HEK293 (cell line): ENCODE results near the gene ITSN2.

Source experiments
- CTCF ChIA-PET: fragments of 350-600 bp; formaldehyde crosslinking; extraction: SDS; loops from one replicate; lab custom pipeline; 2021; ENCODE audit warnings: antibody characterized with exemption; lab: Yijun Ruan, JAX
- POLR2A ChIA-PET: fragments of 300-600 bp; formaldehyde crosslinking; extraction: SDS; loops from one replicate; lab custom pipeline; 2020; ENCODE audit warnings: antibody characterized with exemption, inconsistent platforms; lab: Yijun Ruan, JAX
- H3K27ac ChIP-seq: fragments of 200-500 bp; sonication (Bioruptor generic); 2 replicates; pipeline ENCODE4 v1.5.1; 2014; ENCODE audit warnings: low read depth, low read length, control low read depth, inconsistent platforms; ENCODE audit errors: extremely low read depth
- H3K36me3 ChIP-seq, 2 experiments: fragments of 200-500 bp in 1 of 2; sonication (Bioruptor generic) in 1 of 2; 1 replicate in 1 of 2; 2 replicates in 1 of 2; pipeline ENCODE4 v1.5.1; 2014 to 2017; ENCODE audit warnings: inconsistent platforms in 2 of 2, low read length in 2 of 2; ENCODE audit not compliant: control insufficient read depth in 2 of 2, insufficient read depth in 1 of 2
- H3K4me1 ChIP-seq: fragments of 200-500 bp; sonication (Bioruptor generic); 2 replicates; pipeline ENCODE4 v1.5.1; 2014; ENCODE audit warnings: mild to moderate bottlenecking, low read length, inconsistent platforms; ENCODE audit not compliant: control insufficient read depth, insufficient read depth
- H3K4me3 ChIP-seq: 2 replicates; pipeline ENCODE4 v1.5.1; 2011; ENCODE audit warnings: low read depth, mild to moderate bottlenecking, control low read depth, low read length, moderate library complexity
- H3K9me3 ChIP-seq: fragments of 200-500 bp; sonication (Bioruptor generic); 2 replicates; pipeline ENCODE4 v1.5.1; 2014; ENCODE audit warnings: low read depth, low read length, inconsistent platforms; ENCODE audit not compliant: control insufficient read depth, insufficient read depth
- GLI2 ChIP-seq: fragments of 450-650 bp; formaldehyde crosslinking; IDR thresholded peaks from 2 replicates; pipeline ENCODE4; 2017; ENCODE audit warnings: missing biosample characterization, missing genetic modification characterization, low read depth, borderline replicate concordance
- MZF1 ChIP-seq: fragments of 450-650 bp; formaldehyde crosslinking; IDR thresholded peaks from 2 replicates; pipeline ENCODE4 v1.5.1; 2017; ENCODE audit warnings: missing biosample characterization, missing genetic modification characterization, borderline replicate concordance
- SCRT2 ChIP-seq: fragments of 450-650 bp; formaldehyde crosslinking; IDR thresholded peaks from 2 replicates; pipeline ENCODE4 v1.5.1; 2016; ENCODE audit warnings: missing biosample characterization, missing genetic modification characterization
- TRIM28 ChIP-seq: IDR thresholded peaks from 2 replicates; pipeline ENCODE4 v1.6.1; 2011; ENCODE audit warnings: low read length, control low read depth, borderline replicate concordance
- ZNF10 ChIP-seq: fragments of 450-650 bp; formaldehyde crosslinking; IDR thresholded peaks from 2 replicates; pipeline ENCODE4 v1.5.1; 2017; ENCODE audit warnings: missing biosample characterization, missing genetic modification characterization
- ZNF133 ChIP-seq: fragments of 450-650 bp; formaldehyde crosslinking; IDR thresholded peaks from 2 replicates; pipeline ENCODE4 v1.5.1; 2016; ENCODE audit warnings: missing biosample characterization, missing genetic modification characterization
- ZNF184 ChIP-seq: fragments of 450-650 bp; IDR thresholded peaks from 2 replicates; pipeline ENCODE4 v1.5.1; 2018; ENCODE audit warnings: missing biosample characterization, mild to moderate bottlenecking, missing genetic modification characterization
- ZNF274 ChIP-seq, 2 experiments: fragments of 200-500 bp in 1 of 2; fragments of 450-650 bp in 1 of 2; sonication (Bioruptor generic) in 1 of 2; formaldehyde crosslinking in 1 of 2; IDR thresholded peaks; 2 replicates each; pipeline versions ENCODE4 v1.5.1 to v1.6.1; 2014 to 2016; ENCODE audit warnings: borderline replicate concordance in 1 of 2, inconsistent platforms in 1 of 2, low read length in 1 of 2, missing biosample characterization in 1 of 2, missing genetic modification characterization in 1 of 2
- ZNF292 ChIP-seq: fragments of 450-650 bp; formaldehyde crosslinking; IDR thresholded peaks from 2 replicates; pipeline ENCODE4 v1.5.1; 2016; ENCODE audit warnings: low read depth, missing biosample characterization, missing genetic modification characterization, borderline replicate concordance
- ZNF433 ChIP-seq: fragments of 450-650 bp; formaldehyde crosslinking; IDR thresholded peaks from 2 replicates; pipeline ENCODE4 v1.5.1; 2016; ENCODE audit warnings: missing biosample characterization, missing genetic modification characterization, low read depth
- ZNF501 ChIP-seq: fragments of 450-650 bp; formaldehyde crosslinking; IDR thresholded peaks from 2 replicates; pipeline ENCODE4 v1.5.1; 2016; ENCODE audit warnings: missing biosample characterization, missing genetic modification characterization
- ZNF555 ChIP-seq: fragments of 450-650 bp; formaldehyde crosslinking; conservative IDR thresholded peaks from 2 replicates; pipeline ENCODE4 v1.5.1; 2017; ENCODE audit warnings: missing biosample characterization, mild to moderate bottlenecking, missing genetic modification characterization, inconsistent platforms
- ZNF596 ChIP-seq: fragments of 450-650 bp; IDR thresholded peaks from 2 replicates; pipeline ENCODE4 v1.5.0; 2018; ENCODE audit warnings: missing biosample characterization, mild to moderate bottlenecking, missing genetic modification characterization, moderate library complexity
- ZNF658 ChIP-seq: fragments of 450-650 bp; formaldehyde crosslinking; IDR thresholded peaks from 2 replicates; pipeline ENCODE4; 2016; ENCODE audit warnings: missing biosample characterization, missing genetic modification characterization
- ZNF768 ChIP-seq: fragments of 450-650 bp; formaldehyde crosslinking; IDR thresholded peaks from 2 replicates; pipeline ENCODE4 v1.5.1; 2018; ENCODE audit warnings: missing biosample characterization, mild to moderate bottlenecking, missing genetic modification characterization
- ZSCAN23 ChIP-seq: fragments of 450-650 bp; formaldehyde crosslinking; IDR thresholded peaks from 2 replicates; pipeline ENCODE4 v1.5.1; 2016; ENCODE audit warnings: missing biosample characterization, missing genetic modification characterization
- TF ChIP-seq, protein P1 (sequence below): fragments of 450-650 bp; formaldehyde crosslinking; IDR thresholded peaks from 2 replicates; pipeline ENCODE4 v1.5.1; 2016; ENCODE audit warnings: missing biosample characterization, missing genetic modification characterization
- TF ChIP-seq, protein P2 (sequence below): fragments of 450-650 bp; formaldehyde crosslinking; IDR thresholded peaks from 2 replicates; pipeline ENCODE4 v1.5.1; 2017; ENCODE audit warnings: missing biosample characterization, missing genetic modification characterization
- TF ChIP-seq, protein P3 (sequence below): fragments of 450-650 bp; formaldehyde crosslinking; IDR thresholded peaks from 2 replicates; pipeline ENCODE4 v1.5.1; 2016; ENCODE audit warnings: missing biosample characterization, missing genetic modification characterization

The ITSN2 gene

DNA sequence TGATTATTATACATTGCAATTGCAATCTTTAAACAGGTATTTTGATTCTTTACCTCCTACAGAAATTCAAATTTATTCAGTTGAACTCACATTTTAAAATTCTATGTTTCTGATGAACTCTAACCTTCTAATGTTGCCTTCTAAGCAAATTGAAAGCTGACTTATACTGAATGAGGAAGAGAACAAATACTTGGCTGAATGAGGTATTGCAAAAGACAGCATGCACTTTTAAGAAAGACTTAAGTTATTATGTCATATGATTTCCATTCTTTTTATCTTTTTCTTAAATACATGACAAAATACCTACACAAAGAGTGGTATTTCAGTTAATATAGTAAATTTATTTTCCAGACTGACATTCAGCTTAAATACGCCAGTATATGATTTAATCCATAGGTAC, 120.8 kb downstream of the ITSN2 start:
- Histone ChIP-seq H3K4me1 (peaks cover 4% of the 10 kb centered on the region), H3K4me3 (no peak overlapping the region), H3K9me3 (no peaks in the 10 kb centered on the region), H3K36me3 (peaks cover 0 to 3% of the 10 kb centered on the region in 2 experiments; a peak in 1 of 3 replicates), H3K27ac (no peak overlapping the region)
- POLR2A ChIA-PET, result no interaction called here
- TF ChIP-seq ZNF555 (tag by site-specific recombination) (no peak), TRIM28 (no peak), ZNF184 (tag by site-specific recombination) (no peak), ZNF292 (no peak), ZNF501 (tag by site-specific recombination) (no peak), ZNF274 (IDR thresholded peaks at IDR 0.05; ENCODE audit: low read length) (no peak), ZNF274 (tag by site-specific recombination; IDR thresholded peaks at IDR 0.05; ENCODE audit: borderline replicate concordance) (no peak), SCRT2 (tag by site-specific recombination) (no peak), MZF1 (tag by site-specific recombination) (no peak), ZNF433 (tag by site-specific recombination) (no peak), ZNF768 (no peak), ZNF596 (tag by site-specific recombination) (no peak), ZSCAN23 (no peak), ZNF658 (no peak)
- TF ChIP-seq, protein P1, sequence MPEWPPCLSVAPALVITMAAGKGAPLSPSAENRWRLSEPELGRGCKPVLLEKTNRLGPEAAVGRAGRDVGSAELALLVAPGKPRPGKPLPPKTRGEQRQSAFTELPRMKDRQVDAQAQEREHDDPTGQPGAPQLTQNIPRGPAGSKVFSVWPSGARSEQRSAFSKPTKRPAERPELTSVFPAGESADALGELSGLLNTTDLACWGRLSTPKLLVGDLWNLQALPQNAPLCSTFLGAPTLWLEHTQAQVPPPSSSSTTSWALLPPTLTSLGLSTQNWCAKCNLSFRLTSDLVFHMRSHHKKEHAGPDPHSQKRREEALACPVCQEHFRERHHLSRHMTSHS (tag by site-specific recombination), result no peak
- TF ChIP-seq, protein P2, sequence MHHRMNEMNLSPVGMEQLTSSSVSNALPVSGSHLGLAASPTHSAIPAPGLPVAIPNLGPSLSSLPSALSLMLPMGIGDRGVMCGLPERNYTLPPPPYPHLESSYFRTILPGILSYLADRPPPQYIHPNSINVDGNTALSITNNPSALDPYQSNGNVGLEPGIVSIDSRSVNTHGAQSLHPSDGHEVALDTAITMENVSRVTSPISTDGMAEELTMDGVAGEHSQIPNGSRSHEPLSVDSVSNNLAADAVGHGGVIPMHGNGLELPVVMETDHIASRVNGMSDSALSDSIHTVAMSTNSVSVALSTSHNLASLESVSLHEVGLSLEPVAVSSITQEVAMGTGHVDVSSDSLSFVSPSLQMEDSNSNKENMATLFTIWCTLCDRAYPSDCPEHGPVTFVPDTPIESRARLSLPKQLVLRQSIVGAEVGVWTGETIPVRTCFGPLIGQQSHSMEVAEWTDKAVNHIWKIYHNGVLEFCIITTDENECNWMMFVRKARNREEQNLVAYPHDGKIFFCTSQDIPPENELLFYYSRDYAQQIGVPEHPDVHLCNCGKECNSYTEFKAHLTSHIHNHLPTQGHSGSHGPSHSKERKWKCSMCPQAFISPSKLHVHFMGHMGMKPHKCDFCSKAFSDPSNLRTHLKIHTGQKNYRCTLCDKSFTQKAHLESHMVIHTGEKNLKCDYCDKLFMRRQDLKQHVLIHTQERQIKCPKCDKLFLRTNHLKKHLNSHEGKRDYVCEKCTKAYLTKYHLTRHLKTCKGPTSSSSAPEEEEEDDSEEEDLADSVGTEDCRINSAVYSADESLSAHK (tag by site-specific recombination), result no peak
- CTCF ChIA-PET, result no interaction called here

DNA sequence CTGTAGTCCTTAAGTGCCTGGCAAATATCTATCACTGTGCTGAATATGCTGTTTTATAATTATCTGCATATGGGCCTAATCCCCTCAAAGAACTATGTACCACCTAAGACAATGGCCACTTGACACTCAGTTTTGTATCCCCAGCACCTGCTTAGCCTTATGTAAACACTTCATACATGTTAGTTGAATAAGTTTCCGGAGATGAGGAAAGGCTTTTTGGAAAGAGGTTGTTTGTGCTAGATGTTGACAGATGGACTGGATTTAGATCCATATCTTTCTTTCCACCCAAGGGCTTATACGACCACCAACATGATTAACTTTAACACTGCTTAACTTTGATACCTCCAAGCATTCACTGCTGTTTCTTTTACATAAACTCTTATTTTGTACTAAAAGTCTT, 122.2 kb downstream of the ITSN2 start:
- Histone ChIP-seq H3K4me1 (peaks cover 4% of the 10 kb centered on the region), H3K9me3 (no peaks in the 10 kb centered on the region), H3K36me3 (peaks cover 0 to 3% of the 10 kb centered on the region in 2 experiments; a peak in 1 of 3 replicates), H3K4me3 (no peak overlapping the region), H3K27ac (no peak overlapping the region)
- ChIA-PET POLR2A (no interaction called here), CTCF (no interaction called here)
- TF ChIP-seq, protein P3, sequence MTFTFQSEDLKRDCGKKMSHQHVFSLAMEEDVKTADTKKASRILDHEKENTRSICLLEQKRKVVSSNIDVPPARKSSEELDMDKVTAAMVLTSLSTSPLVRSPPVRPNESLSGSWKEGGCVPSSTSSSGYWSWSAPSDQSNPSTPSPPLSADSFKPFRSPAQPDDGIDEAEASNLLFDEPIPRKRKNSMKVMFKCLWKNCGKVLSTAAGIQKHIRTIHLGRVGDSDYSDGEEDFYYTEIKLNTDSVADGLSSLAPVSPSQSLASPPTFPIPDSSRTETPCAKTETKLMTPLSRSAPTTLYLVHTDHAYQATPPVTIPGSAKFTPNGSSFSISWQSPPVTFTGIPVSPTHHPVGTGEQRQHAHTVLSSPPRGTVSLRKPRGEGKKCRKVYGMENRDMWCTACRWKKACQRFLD (tag by site-specific recombination), result no peak
- TF ChIP-seq ZNF10 (tag by site-specific recombination), result 0 out of 2 replicates have a peak, but pooled peaks have one; percentile 49

DNA sequence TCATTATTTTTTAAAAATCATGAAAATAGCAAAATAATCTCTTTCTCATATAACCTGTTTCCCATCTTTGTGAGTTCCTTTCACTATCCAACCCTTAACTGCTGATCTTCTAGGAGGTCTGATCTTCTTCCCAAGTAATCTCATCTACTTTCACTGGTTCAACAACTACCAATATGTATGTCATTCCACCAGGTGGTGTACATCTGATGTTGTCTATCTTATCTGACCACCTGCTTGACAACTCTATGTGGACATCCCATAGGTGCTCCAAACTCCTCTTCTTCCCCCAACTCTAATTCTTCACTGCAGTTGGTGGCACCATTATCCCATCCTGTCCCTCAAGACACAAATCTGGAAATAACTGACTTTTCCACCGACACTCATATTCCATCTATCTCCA, 123.0 kb downstream of the ITSN2 start:
- CTCF ChIA-PET, result no interaction called here
- no peak overlapping the region for H3K4me3 ChIP-seq
- POLR2A ChIA-PET, result no interaction called here
- H3K4me1 ChIP-seq, result peaks cover 4% of the 10 kb centered on the region
- H3K27ac ChIP-seq, result no peak overlapping the region
- TF ChIP-seq ZNF133 (tag by site-specific recombination) (no peak), GLI2 (tag by site-specific recombination) (no peak)
- peaks cover 0 to 3% of the 10 kb centered on the region in 2 experiments; a peak in 1 of 3 replicates for H3K36me3 ChIP-seq
- no peaks in the 10 kb centered on the region for H3K9me3 ChIP-seq
